H1 (cell line): ENCODE results near the gene ADTRP. TPM values are rescaled to one million over a fixed set of nuclear protein-coding genes. Genes with fewer than 3 reads are reported as not detected.

Experiments
- CTCF ChIA-PET: fragments of 300-600 bp; sonication (Branson Sonifier 250); formaldehyde crosslinking; loops from one replicate; lab custom pipeline; 2021; ENCODE audit not compliant: partially characterized antibody; lab: Charles Lee
- POLR2A ChIA-PET: fragments of 300-600 bp; sonication (Branson Sonifier 250); formaldehyde crosslinking; loops from one replicate; lab custom pipeline; 2021; ENCODE audit warnings: inconsistent platforms; ENCODE audit not compliant: partially characterized antibody; lab: Charles Lee
- DNase-seq, 2 experiments: peaks; one replicate each; pipeline versions ENCODE4 v3.0.0 to v3.0.0-alpha.2; 2010 to 2022; ENCODE audit warnings: low spot score in 2 of 2, low read depth in 1 of 2, mixed read lengths in 1 of 2
- FAIRE-seq: peaks from 2 replicates; lab custom pipeline; 2011; peaks lifted over from hg19 to GRCh38; lab: Jason Lieb, UNC
- H2AFZ ChIP-seq: 2 replicates; pipeline ENCODE4 v1.8.1; 2012; ENCODE audit warnings: low read length, inconsistent platforms
- H2AK5ac ChIP-seq: 2 replicates; pipeline ENCODE4 v1.6.1; 2013; ENCODE audit warnings: low read depth, low read length
- H2BK120ac ChIP-seq: replicated peaks from 2 replicates; pipeline ENCODE3; 2013; ENCODE audit warnings: low read depth, low read length, inconsistent platforms
- H2BK12ac ChIP-seq: 2 replicates; pipeline ENCODE4 v1.6.1; 2013; ENCODE audit warnings: low read depth, low read length
- H2BK15ac ChIP-seq: 2 replicates; pipeline ENCODE4 v1.6.1; 2013; ENCODE audit warnings: low read length
- H2BK20ac ChIP-seq: 2 replicates; pipeline ENCODE4 v1.6.1; 2013; ENCODE audit warnings: low read length
- H2BK5ac ChIP-seq: 2 replicates; pipeline ENCODE4 v1.6.1; 2013; ENCODE audit warnings: low read depth, low read length
- H3K14ac ChIP-seq: 2 replicates; pipeline ENCODE4 v1.6.1; 2013; ENCODE audit warnings: inconsistent platforms; ENCODE audit not compliant: insufficient read length
- H3K18ac ChIP-seq: 2 replicates; pipeline ENCODE4 v1.6.1; 2013; ENCODE audit warnings: low read length; ENCODE audit errors: extremely low read depth
- H3K23ac ChIP-seq: 2 replicates; pipeline ENCODE4 v1.6.1; 2013; ENCODE audit warnings: inconsistent platforms; ENCODE audit not compliant: insufficient read length
- H3K23me2 ChIP-seq: 2 replicates; pipeline ENCODE4 v1.6.1; 2013; ENCODE audit warnings: low read depth, low read length
- H3K27ac ChIP-seq: 2 replicates; pipeline ENCODE4 v1.6.1; 2011; ENCODE audit warnings: low read depth, low read length, inconsistent platforms
- H3K27me3 ChIP-seq, 4 experiments: replicated peaks in 1 of 4; 1 replicate in 1 of 4; 2 replicates in 3 of 4; pipeline versions ENCODE4 v1.6.1 to v1.8.1; 2011 to 2013; ENCODE audit warnings: low read length in 3 of 4, mild to moderate bottlenecking in 3 of 4, inconsistent platforms in 2 of 4, mixed read lengths in 2 of 4, moderate library complexity in 1 of 4; ENCODE audit not compliant: control insufficient read depth in 3 of 4, insufficient read depth in 3 of 4; ENCODE audit errors: extremely low read depth in 1 of 4
- H3K36me3 ChIP-seq, 4 experiments: 2 replicates each; pipeline versions ENCODE4 v1.6.1 to v1.8.1; 2011 to 2013; ENCODE audit warnings: mild to moderate bottlenecking in 4 of 4, low read length in 3 of 4, moderate library complexity in 2 of 4, control low read depth in 1 of 4, inconsistent platforms in 1 of 4; ENCODE audit not compliant: insufficient read depth in 4 of 4, control insufficient read depth in 2 of 4
- H3K4ac ChIP-seq: replicated peaks from 2 replicates; pipeline ENCODE3; 2013; ENCODE audit warnings: low read length, low read depth, mixed read lengths, inconsistent platforms; ENCODE audit not compliant: insufficient read length
- H3K4me1 ChIP-seq, 4 experiments: replicated peaks in 1 of 4; 1 replicate in 1 of 4; 2 replicates in 3 of 4; pipeline versions ENCODE4 v1.6.1 to v1.8.1; 2011 to 2013; ENCODE audit warnings: low read length in 3 of 4, inconsistent platforms in 2 of 4, mixed read lengths in 1 of 4; ENCODE audit not compliant: insufficient read depth in 4 of 4, control insufficient read depth in 3 of 4
- H3K4me2 ChIP-seq, 2 experiments: 2 replicates each; pipeline versions ENCODE4 v1.6.1 to v1.8.1; 2011 to 2013; ENCODE audit warnings: low read depth in 2 of 2, low read length in 2 of 2, control low read depth in 1 of 2, inconsistent platforms in 1 of 2, mild to moderate bottlenecking in 1 of 2; ENCODE audit not compliant: insufficient read depth in 1 of 2
- H3K4me3 ChIP-seq, 4 experiments: fragments of 200-600, 300-600 bp in 1 of 4; sonication (generic), shearing (Covaris generic), sonication (Bioruptor Twin) in 1 of 4; 2 replicates each; pipeline versions ENCODE4 v1.5.1 to v1.8.1; 2011 to 2016; ENCODE audit warnings: low read length in 4 of 4, low read depth in 3 of 4, control low read depth in 2 of 4, inconsistent platforms in 2 of 4, mild to moderate bottlenecking in 2 of 4, mixed read lengths in 1 of 4, moderate library complexity in 1 of 4; ENCODE audit not compliant: insufficient read depth in 2 of 4; ENCODE audit errors: extremely low read depth in 1 of 4
- H3K56ac ChIP-seq: replicated peaks from 2 replicates; pipeline ENCODE3; 2013; ENCODE audit warnings: low read depth, mild to moderate bottlenecking, mixed read lengths, low read length, inconsistent platforms; ENCODE audit not compliant: insufficient read length
- H3K79me1 ChIP-seq: 2 replicates; pipeline ENCODE4 v1.6.1; 2013; ENCODE audit warnings: low read depth, low read length, control low read depth
- H3K79me2 ChIP-seq, 2 experiments: 2 replicates each; pipeline versions ENCODE4 v1.6.1 to v1.8.1; 2012 to 2013; ENCODE audit warnings: low read length in 2 of 2, mild to moderate bottlenecking in 2 of 2, inconsistent platforms in 1 of 2; ENCODE audit not compliant: insufficient read depth in 2 of 2, control insufficient read depth in 1 of 2
- H3K9ac ChIP-seq, 4 experiments: replicated peaks in 1 of 4; 1 replicate in 1 of 4; 2 replicates in 3 of 4; pipeline versions ENCODE4 v1.6.1 to v1.8.1; 2011 to 2013; ENCODE audit warnings: low read depth in 3 of 4, low read length in 3 of 4, control low read depth in 2 of 4, mild to moderate bottlenecking in 2 of 4, moderate library complexity in 2 of 4, inconsistent platforms in 1 of 4; ENCODE audit errors: extremely low read depth in 1 of 4
- H3K9me3 ChIP-seq, 2 experiments: 2 replicates each; pipeline versions ENCODE4 v1.6.1 to v1.8.1; 2012 to 2013; ENCODE audit warnings: mild to moderate bottlenecking in 2 of 2, moderate library complexity in 2 of 2, control low read depth in 1 of 2, inconsistent platforms in 1 of 2, low read depth in 1 of 2, low read length in 1 of 2, mixed read lengths in 1 of 2; ENCODE audit not compliant: insufficient read depth in 2 of 2
- H4K20me1 ChIP-seq, 2 experiments: replicated peaks in 1 of 2; 2 replicates each; pipeline versions ENCODE3 to v1.8.1; 2011 to 2013; ENCODE audit warnings: inconsistent platforms in 2 of 2, low read length in 2 of 2, mild to moderate bottlenecking in 1 of 2; ENCODE audit not compliant: insufficient read depth in 2 of 2, control insufficient read depth in 1 of 2
- H4K5ac ChIP-seq: 2 replicates; pipeline ENCODE4 v1.6.1; 2013; ENCODE audit warnings: low read length, low read depth, mixed read lengths, inconsistent platforms; ENCODE audit not compliant: insufficient read length
- H4K8ac ChIP-seq: 2 replicates; pipeline ENCODE4 v1.8.0; 2013; ENCODE audit warnings: mild to moderate bottlenecking, moderate library complexity, low read length, inconsistent platforms; ENCODE audit not compliant: insufficient read depth; ENCODE audit errors: extremely low read depth
- H4K91ac ChIP-seq: replicated peaks from 2 replicates; pipeline ENCODE3; 2013; ENCODE audit warnings: low read length, mixed read lengths, inconsistent platforms; ENCODE audit not compliant: insufficient read length
- BACH1 ChIP-seq: IDR thresholded peaks from 2 replicates; pipeline ENCODE4 v1.6.1; 2012; ENCODE audit warnings: low read length, improper control_type of control experiment
- BRCA1 ChIP-seq: IDR thresholded peaks from 2 replicates; pipeline ENCODE4 v1.6.1; 2012; ENCODE audit warnings: low read depth, low read length, improper control_type of control experiment
- WGBS, 2 experiments: shearing (Covaris generic) in 1 of 2; methylation state at CpG; one replicate each; pipeline versions ENCODE4 v1.1.6 to v1.1.7; 2013 to 2015; ENCODE audit warnings: low lambda C conversion rate in 2 of 2, mixed read lengths in 2 of 2, inconsistent platforms in 1 of 2, low coverage in 1 of 2, missing lambda C conversion rate in 1 of 2; ENCODE audit not compliant: insufficient replicate concordance in 2 of 2, insufficient coverage in 1 of 2, insufficient read length in 1 of 2; ENCODE audit errors: extremely low coverage in 1 of 2, missing lambda C conversion rate in 1 of 2; 5-methylcytosine and 5-hydroxymethylcytosine counted together
- polyA plus RNA-seq, 7 experiments: library from polyadenylated mRNA; depleted of rRNA in 3 of 7; stranded (reverse) in 5 of 7; unstranded in 2 of 7; fragments of >200 nt in 5 of 7; fragments of 200-250 nt in 2 of 7; gene quantifications; 1 replicate in 5 of 7; 2 replicates in 1 of 7; 4 replicates in 1 of 7; pipeline versions ENCODE4 v1.2.1 to v1.2.3, GENCODE V29; 2011 to 2013; ENCODE audit warnings: missing spikeins in 2 of 7, mixed read lengths in 2 of 7
- total RNA-seq: library from RNA; stranded (reverse); fragmentation: NEBNext Ultra II Directional; extraction: Animal tissue kit (Norgen Biotek cat#: 25700); gene quantifications from 2 replicates; pipeline ENCODE4 v1.2.1, GENCODE V29; 2021

Gene ADTRP
- total and polyA plus RNA-seq, 2 of the 8 experiments (the other 6 are each of a cell fraction or from before 2014, with no cell fraction given), result 0.08 to 0.45 TPM

- Histone ChIP-seq H3K4ac (no peak overlapping the region), H3K23me2 (no peaks in the 10 kb centered on the region), H3K18ac (no peak overlapping the region), H2BK20ac (no peak overlapping the region), H3K4me2 (no peak overlapping the region), H3K14ac (no peak overlapping the region), H2BK15ac (no peak overlapping the region), H3K36me3 (no peaks in the 10 kb centered on the region), H3K4me1 (no peaks in the 10 kb centered on the region), H4K91ac (no peak overlapping the region), H2AFZ (peak overlapping the region; percentile 12; the same call in 1 of the 2 replicates), H2BK120ac (no peak overlapping the region), H3K27me3 (no peaks in the 10 kb centered on the region), H4K20me1 (no peaks in the 10 kb centered on the region), H3K23ac (no peak overlapping the region), H3K56ac (no peak overlapping the region), H4K8ac (no peak overlapping the region; the same call in 1 of the 2 replicates), H3K9ac (no peak overlapping the region), H3K9me3 (no peaks in the 10 kb centered on the region), H4K5ac (no peak overlapping the region), H2BK12ac (no peak overlapping the region), H3K4me3 (no peak overlapping the region), H3K79me1 (no peaks in the 10 kb centered on the region), H2BK5ac (no peak overlapping the region), H2AK5ac (no peak overlapping the region), H3K79me2 (no peaks in the 10 kb centered on the region), H3K27ac (no peak overlapping the region)
- no peak for FAIRE-seq
- CTCF ChIA-PET, result interaction anchor here (0.7 to 1.4 kb wide), 3 partner anchors 8 to 28 kb away, joined by 3 to 4 read pairs (median 4); no protein-coding TSS in a partner anchor
- 96% methylated on average over 5 of the region's 6 CpGs; no CpG with 5 or more reads in 1 of the 2 experiments for WGBS, 2 experiments
- no peak for DNase-seq
- POLR2A ChIA-PET, result no interaction called here
- TF ChIP-seq BACH1, result no peak
- TF ChIP-seq BRCA1, result no peak
Measured at GRCh38 chr6:11779329-11780096, 910 bp upstream of the ADTRP start.
